HG03342 (cell line): ENCODE measurements around the gene RAB31.
"Not testable (repeated sequence)": the region's sequence is repeated elsewhere in the genome, so short reads cannot be mapped to it uniquely, and the experiment has no call there.

ENCODE experiments used
- ATAC-seq: cut with Tn5 transposase; IDR thresholded peaks from one replicate; pipeline ENCODE4 v1.9.1; 2021; ENCODE audit warnings: mild to moderate bottlenecking, moderate library complexity; ENCODE audit not compliant: unreplicated experiment

The RAB31 gene

GRCh38 chr18:9756271-9756932 lies 48.3 kb downstream of the RAB31 start:
- ATAC-seq, result no peak

GRCh38 chr18:9756933-9757470 lies 48.9 kb downstream of the RAB31 start:
- no peak for ATAC-seq

GRCh38 chr18:9757827-9758621 lies 49.9 kb downstream of the RAB31 start:
- ATAC-seq, result no peak

- no peak for ATAC-seq
Measured at GRCh38 chr18:9758624-9759075, 50.5 kb downstream of the RAB31 start.

- ATAC-seq, result no peak
Measured at GRCh38 chr18:9760641-9761040, 52.5 kb downstream of the RAB31 start.

- no peak for ATAC-seq
Measured at GRCh38 chr18:9762526-9762925, 54.4 kb downstream of the RAB31 start.

- no peak for ATAC-seq
Measured at GRCh38 chr18:9763157-9763556, 55.1 kb downstream of the RAB31 start.

GRCh38 chr18:9764011-9764481 lies 55.9 kb downstream of the RAB31 start:
- no peak for ATAC-seq

- ATAC-seq, result no peak
Measured at GRCh38 chr18:9765501-9765900, 57.4 kb downstream of the RAB31 start.

- no peak for ATAC-seq
Measured at GRCh38 chr18:9766076-9766481, 58.0 kb downstream of the RAB31 start.

GRCh38 chr18:9766740-9767139 lies 58.6 kb downstream of the RAB31 start:
- no peak for ATAC-seq

- not testable (repeated sequence) for ATAC-seq
Measured at GRCh38 chr18:9768071-9768691, 60.1 kb downstream of the RAB31 start.

GRCh38 chr18:9770111-9770510 lies 62.0 kb downstream of the RAB31 start:
- ATAC-seq, result not testable (repeated sequence)

GRCh38 chr18:9771261-9771976 lies 63.3 kb downstream of the RAB31 start:
- ATAC-seq, result no peak

- ATAC-seq, result no peak
Measured at GRCh38 chr18:9771977-9772660, 64.0 kb downstream of the RAB31 start.

GRCh38 chr18:9772847-9773677 lies 65.0 kb downstream of the RAB31 start:
- no peak for ATAC-seq

- ATAC-seq, result no peak
Measured at GRCh38 chr18:9774150-9774549, 66.0 kb downstream of the RAB31 start.

GRCh38 chr18:9775178-9775577 lies 67.1 kb downstream of the RAB31 start:
- no peak for ATAC-seq

GRCh38 chr18:9779630-9780029 lies 71.5 kb downstream of the RAB31 start:
- no peak for ATAC-seq
